GM21529 (cell line): ENCODE data around the gene P2RY8.
"Not testable (repeated sequence)": the region's sequence is repeated elsewhere in the genome, so short reads cannot be mapped to it uniquely, and the experiment has no call there.

Experiments used
- ATAC-seq: cut with Tn5 transposase; IDR thresholded peaks from one replicate; pipeline ENCODE4 v1.9.1; 2021; ENCODE audit not compliant: unreplicated experiment

Gene P2RY8

DNA sequence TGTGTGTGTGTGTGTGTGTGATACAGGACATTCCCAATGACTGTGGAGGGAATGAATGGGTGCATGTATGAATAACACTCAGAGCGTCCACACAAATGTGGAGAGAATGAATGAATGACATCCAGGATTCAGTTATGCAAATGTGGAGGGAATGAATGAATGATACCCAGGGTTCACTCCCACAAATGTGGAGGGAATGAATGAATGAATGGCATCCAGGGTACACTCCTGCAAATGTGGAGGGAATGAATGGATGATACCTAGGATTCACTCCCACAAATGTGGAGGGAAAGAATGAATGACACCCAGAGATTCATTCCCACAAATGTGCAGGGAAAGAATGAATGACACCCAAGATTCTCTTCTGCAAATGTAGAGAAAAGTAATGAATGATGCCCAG is 48.2 kb downstream of the P2RY8 start:
- no peak for ATAC-seq

DNA sequence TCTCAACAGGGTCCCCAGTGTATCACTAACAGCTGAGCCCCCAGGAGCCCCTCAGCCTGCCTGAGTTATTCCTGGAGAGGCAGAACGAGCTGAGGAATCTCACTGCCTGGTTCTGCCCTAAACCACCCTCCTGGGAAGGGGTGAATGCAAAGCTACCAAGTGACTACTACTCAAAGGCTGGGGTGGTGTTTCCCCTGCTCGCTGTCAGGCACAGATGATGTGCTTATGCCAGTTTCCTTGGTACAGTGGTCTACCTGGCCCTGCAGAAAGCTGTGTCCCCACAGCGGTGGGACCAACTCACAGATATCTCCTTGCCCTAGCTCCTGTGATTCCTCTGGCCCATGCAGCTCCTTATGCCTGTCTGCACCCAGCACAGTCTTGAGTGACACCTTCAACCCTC is 48.8 kb downstream of the P2RY8 start:
- no peak for ATAC-seq

DNA sequence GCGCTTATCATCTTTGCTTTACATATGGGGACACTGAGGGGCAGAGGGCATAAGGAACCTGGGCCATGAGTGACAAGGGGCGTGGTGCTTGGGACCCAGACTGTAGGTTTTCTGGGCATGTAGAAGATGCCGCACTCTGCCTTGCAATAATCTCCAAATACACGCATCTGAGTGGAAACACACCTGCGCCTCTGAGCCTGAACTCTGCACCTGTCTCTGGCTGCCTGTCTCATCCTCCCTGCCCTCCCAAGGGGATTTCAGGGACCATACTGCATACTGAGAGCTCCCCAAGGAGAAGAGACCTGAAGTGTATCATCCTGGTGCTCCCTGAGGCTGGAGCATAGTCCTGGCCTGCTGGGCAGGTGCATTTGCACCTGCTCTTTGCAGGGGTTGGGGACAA is 49.6 kb downstream of the P2RY8 start:
- no peak for ATAC-seq

DNA sequence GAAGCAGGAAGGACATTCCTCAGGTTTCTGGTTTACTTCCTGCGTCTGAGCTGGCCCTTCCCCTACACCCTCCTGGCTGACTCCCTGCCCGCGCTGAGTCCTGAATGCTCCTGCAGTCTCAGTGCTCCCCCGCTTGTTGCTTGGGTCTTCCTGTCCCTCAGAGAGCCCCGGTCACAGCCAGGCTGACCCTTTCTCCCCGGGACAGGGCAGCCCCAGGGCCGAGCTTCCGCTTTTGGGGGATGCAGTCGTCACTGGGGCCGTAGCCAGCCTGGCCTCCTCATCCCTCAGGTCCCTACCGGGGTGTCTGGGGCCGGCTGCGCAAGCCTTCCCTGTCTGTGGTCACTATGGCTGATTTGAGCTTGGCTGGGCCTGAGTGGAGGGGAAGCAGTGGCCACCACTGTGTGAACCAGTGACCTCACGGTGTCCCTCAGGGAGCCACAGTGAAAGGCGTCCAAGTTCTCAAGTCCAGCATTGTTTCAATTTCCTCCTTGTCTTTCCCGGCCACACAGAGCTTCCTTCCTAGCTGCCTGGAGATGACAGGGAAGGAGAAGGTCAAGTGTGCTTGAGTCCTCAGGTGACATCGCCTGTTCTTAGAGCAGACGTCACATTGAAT is 50.1 kb downstream of the P2RY8 start:
- ATAC-seq = no peak

DNA sequence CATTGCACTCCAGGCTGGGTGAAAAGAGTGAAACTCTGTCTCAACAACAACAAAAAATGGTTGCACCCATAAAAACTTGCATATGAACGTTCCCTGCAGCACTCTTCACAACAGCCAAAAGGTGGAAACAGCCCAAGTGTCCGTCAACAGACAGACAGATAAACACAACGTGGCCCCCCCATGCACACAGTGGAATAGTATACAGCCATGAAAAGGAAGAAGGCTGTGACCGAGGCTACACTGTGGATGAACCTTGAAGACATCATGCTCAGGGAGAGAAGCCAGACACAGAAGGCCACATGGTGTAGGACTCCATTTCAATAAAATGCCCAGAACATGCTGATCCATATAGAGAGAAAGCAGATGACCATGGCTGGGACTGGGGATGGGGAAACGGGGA is 50.8 kb downstream of the P2RY8 start:
- no peak for ATAC-seq

DNA sequence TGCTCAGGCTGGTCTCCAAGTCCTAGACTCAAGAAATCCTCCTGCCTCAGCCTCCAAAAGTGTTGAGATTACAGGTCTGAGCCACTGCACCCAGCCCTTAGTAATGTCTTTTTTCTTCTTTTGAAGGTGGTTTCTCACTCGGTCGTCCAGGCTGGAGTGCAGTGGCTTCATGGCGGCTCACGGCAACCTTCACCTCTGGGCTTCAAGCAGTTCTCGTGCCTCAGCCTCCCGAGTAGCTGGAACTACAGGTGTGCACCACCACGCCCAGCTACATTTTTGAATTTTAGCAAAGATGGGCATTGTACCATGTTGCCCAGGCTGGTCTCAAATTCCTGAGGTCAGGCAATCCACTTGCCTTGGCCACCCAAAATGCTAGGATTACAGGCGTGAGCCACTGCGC is 52.0 kb downstream of the P2RY8 start:
- ATAC-seq = no peak

DNA sequence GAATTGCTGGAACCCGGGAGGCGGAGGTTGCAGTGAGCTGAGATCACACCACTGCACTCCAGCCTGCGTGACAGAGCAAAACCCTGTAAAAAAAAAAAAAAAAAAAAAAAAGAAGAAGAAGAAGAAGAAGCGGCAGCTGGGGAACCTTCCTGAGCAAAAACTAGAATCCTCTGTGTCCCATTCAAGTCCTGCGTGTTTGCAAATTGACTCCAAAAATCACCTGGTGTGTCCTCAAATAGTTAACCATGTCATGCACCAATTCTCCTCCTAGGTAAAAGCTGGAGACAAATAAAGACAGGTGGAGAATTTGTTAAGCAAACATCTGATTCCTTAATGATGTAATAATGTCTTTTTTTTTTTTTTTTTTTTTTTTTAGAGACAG is 52.4 kb downstream of the P2RY8 start:
- ATAC-seq = no peak

DNA sequence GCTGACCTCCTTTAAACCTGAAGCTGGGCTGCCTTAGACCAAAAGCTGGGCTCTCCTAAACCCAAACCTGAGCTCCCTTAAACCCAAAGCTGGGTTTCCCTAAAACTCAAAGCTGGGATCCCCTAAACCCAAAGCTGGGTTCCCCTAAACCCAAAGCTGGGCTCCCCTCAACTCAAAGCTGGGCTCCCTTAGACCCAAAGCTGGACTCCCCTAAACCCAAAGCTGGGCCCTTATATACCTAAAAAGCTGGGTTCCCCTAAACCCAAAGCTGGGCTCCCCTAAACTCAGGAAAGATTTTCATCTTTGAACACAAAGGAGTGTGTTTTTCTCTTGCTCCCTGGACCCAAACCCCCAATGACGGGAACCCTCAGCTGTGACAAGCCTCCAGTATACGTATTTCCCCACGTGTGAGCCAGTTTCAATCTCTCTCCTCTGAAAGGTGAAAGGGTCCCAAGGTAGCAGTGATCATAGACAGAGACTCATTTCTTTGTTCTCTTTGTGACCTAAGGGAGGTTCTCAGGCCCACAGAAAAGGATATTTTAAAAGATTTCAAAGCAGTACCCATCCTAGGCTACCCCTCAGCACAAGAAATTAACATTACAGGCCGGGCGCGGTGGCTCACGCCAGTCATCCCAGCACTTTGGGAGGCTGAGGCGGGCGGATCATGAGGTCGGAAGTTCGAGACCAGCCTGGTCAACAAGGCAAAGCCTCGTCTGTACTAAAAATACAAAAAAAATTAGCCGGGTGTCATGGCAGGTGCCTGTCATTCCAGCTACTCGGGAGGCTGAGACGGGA is 52.9 kb downstream of the P2RY8 start:
- ATAC-seq = peak; percentile 60

DNA sequence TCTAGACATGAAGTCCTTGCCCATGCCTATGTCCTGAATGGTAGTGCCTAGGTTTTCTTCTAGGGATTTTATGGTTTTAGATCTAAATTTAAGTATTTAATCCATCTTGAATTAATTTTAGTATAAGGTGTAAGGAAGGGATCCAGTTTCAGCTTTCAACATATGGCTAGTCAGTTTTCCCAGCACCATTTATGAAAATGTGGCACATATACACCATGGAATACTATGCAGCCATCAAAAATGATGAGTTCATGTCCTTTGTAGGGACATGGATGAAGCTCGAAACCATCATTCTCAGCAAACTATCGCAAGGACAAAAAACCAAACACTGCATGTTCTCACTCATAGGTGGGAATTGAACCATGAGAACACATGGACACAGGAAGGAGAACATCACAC is 54.5 kb downstream of the P2RY8 start:
- not testable (repeated sequence) for ATAC-seq

DNA sequence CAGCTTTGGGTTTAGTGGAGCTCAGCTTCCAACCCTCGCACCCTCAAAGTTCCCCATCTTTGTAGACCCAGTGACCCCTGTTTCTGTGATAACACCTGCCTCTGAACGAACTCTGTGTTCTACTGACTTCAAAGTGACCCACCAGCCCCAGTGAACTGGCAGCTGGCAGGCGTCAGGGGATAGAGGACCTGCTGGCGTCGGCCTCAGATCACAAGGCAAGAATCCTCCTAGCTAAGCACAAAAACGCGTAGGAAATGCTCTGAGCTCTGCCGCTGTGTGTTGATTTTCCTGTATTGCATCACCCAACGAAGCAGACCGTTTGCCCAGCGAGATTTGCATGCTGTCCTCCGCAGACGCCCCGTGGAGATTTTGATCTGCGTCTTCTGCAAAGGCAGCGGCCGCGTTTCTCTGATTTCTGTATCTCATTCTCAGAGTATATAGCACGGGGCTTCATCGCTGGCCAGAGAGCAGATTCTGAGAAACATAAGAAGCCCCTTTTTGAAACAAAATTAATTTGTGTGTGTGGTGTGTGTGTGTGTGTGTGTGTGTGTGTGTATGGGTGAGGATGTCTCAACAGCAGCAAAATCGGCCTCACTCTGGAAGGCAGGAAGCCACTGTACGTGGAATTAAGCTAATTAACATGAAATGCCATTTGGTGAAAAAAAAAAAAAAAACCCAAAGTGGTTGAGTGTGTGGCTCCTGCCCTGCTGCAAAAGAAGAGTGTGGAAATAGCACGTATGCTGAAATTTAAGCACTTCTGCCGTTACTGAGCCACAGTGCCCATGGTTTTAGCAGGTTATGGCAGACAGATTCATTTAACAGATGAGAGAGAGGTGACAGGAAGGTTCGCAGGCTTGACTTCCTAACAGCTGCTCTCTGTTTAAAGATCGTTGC is 55.1 kb downstream of the P2RY8 start:
- peak; percentile 49 for ATAC-seq

DNA sequence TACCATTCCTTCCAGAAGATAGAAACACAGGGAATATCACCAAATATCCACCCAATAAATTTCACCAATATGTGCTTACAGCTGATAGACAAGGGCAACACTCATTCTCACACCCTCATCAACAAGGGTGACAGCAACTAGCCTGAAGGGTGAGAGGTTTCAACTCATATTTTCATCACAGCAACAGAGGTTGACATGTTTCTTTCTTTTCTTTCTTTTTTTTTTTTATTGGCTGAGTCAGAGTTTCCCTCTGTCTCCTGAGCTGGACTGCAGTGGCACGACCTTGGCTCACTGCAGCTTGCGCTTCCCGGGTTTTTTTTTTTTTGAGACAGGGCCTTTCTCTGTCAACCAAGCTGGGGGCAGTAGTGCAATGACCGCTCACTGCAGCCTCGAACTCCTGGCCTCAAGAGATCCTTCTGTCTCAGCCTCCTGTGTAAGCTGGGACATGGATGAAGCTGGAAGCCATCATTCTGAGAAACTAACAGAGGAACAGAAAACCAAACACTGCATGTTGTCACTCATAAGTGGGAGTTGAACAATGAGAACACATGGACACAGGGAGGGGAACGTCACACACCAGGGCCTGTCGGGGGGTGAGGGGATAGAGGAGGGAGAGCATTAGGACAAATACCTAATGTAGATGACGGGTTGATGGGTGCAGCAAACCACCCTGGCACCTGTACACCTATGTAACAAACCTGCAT is 56.8 kb downstream of the P2RY8 start:
- no peak for ATAC-seq

DNA sequence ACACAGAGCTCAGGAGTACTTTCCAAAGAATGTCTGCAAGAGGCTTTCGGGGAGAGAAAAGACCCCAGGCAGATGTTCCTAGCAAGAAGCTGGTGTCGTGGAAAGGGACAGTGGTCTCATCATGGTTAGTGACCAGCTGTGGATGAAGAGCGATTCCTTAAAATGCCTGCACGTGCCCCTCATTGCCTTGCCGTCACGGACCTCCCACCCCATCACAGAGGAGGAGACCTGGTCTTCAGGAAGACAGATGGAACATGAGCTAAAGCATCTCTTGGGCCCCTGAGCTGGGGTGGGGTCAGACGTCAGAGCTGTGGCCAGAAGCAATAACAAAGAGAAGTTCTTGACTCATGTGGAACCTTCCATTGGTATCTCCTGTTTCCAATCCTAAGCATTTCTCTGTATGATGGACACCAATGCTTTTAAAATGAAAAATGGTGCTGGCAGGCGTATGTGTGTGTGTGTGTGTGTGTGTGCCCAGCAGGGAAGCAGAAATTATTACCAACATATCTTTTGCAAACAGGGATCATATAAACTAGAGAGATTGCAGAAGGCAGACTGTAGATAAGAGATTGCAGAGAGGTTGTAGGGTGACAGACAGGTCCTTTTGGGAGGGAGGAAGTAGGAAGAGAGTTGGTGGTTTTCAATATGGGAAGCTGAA is 59.1 kb downstream of the P2RY8 start:
- no peak for ATAC-seq

DNA sequence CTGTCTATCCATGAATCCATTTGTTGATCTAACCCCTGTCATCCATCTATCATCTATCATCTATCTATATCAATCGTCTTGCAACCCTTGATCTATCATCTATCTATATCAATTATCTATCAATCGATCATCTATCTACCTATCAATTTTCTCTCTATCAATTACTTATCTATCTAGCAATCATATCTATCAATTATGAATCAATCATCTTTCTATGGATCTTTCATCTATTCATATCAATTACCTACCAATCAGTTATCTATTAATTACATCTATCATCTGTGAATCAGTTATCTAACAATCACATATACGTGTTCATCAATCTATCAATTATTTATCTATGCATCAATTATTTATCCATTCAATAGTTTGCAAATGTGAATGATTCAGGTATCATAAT is 59.8 kb downstream of the P2RY8 start:
- ATAC-seq = no peak

DNA sequence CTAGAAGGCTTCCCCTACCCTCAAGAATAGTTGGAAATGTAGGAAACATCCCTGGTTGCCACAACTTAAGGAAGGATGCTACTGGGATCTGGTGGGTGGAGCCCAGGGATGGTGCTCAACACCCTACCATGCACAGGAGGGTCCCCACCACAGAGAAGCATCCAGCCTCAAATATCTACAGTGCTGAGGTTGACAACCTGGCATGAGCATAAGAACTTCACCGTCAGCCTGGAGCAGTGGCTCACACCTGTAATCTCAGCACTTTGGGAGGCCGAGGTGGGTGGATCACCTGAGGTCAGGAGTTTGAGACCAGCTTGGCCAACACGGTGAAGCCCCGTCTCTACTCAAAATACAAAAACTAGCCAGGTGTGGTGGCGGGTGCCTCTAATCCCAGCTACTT is 60.3 kb downstream of the P2RY8 start:
- no peak for ATAC-seq

DNA sequence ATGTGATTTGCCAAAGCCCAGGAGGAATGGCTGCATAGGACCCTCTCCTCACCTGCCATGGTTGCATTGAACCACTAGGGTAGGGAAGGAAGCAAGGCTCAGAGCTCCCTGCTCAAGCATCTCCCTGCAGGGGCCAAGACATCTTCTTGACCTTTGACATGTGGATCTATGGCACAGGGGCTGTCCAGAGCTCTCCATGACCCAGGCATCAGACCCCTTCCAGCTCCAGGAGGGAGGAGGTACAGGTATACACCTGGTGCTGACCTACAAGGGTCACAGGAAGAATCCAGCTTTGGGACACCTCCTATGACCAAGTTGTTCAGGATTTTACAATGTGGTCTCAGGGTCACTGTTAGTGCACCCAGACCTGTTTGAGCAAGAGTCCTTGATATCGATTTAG is 61.1 kb downstream of the P2RY8 start:
- no peak for ATAC-seq

DNA sequence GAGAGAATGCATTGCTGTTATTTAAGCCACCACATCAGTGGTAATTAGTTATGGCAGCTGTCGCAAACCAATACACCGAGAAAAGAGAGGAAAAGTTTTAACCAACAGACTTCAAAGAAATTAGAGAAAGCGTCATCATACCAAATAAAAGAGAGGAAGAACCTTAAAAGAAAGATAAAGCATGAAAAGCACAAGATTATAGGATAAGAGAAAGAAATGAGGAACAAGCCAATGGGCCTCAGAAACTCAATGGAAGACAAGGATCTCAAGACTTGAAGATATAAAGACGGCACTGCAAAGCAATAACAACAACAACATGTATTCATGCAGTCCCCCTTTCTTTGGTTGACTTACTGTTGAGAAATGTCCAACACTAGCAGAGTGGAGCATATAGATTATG is 61.5 kb downstream of the P2RY8 start:
- no peak for ATAC-seq

DNA sequence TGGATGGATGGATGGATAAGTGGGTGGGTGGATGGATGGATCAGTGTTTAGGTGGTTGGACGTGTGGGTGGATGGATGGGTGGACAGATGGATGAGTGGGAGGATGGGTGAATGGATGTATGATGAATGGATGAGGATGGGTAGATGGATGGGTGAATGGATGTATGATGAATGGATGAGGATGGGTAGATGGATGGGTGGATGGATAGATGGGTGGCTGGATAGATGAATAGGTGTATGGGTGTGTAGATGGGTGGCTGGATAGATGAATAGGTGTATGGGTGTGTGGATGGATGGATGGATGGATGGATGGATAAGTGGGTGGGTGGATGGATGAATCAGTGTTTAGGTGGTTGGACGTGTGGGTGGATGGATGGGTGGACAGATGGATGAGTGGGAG is 62.4 kb downstream of the P2RY8 start:
- ATAC-seq = not testable (repeated sequence)

DNA sequence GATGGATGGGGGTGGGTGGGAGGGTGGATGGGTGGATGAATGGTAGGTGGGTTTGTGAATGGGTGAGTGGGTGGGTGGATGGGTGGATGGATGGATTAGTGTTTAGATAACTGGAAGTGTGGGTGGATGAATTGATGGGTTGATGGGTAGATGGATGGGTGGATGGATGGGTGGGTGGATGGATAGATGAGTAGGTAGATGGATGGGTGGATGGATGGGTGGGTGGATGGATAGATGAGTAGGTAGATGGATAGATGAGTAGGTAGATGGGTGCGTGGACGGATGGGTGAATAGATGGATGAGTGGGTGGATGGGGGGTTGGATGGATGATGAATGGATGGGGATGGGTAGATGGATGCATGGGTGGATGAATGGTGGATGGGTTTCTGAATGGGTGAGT is 64.0 kb downstream of the P2RY8 start:
- ATAC-seq = no peak

DNA sequence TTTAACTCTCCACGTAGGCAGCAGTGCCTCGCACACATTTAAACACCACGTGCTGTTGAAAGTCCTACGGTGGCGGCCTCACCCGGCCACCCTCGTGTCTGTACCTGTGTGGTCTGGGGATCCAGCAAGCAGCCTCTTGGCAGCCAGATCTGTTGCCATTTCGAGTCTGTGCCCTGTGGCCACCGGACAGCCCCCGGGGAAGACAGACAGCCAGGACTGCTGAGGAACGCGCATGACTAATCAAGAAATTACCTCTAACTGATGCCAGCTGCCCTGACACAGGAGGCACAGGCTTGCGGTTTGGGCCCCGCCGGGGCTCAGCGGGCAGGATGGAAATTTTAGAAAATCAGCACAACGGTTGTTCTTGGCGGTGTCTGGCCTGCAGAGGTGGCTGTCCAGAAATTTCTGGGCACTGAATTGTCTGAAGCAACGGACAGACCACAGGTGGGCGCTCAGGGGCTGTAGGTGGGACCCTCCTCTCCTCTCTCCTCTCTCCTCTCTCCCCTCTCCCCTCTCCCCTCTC is 68.7 kb downstream of the P2RY8 start:
- ATAC-seq = peak; percentile 40

DNA sequence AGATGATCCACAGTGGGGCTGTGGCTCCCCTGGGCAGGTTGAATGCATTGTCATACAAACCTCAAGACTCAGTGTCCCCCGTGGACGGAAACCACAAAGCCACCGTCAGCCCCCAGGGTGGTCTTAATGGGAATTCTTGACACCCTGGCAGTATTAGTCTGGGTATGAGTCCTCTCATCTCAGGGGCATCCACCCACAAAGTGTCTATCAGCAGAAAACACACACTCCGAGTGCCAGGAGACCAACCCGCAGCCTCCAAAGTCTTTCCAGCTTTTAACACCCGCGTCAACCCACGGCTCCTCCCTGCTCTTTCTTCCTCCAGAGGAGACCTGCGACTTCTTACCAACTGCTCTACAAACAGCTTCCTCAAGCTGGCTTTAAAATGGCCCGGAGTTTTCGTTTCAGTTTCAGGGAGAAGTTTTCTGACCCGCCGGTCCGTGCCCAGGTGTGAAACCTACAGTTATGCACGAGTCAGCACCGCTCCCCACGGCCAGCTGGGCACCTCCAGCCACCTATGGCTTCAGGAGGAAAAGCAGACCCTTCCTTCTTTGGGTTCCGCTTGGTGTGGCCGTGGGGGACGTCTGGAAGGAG is 69.9 kb downstream of the P2RY8 start:
- peak; percentile 47 for ATAC-seq
